Measurements from ENCODE around the gene TRERF1.
"Not testable (repeated sequence)": the region's sequence is repeated elsewhere in the genome, so short reads cannot be mapped to it uniquely, and the experiment has no call there.

Gene TRERF1

GRCh38 chr6:42335896-42336295, 115.8 kb downstream of the TRERF1 start:
- no peak for DNase-seq (ENCODE audit: low spot score)

DNA sequence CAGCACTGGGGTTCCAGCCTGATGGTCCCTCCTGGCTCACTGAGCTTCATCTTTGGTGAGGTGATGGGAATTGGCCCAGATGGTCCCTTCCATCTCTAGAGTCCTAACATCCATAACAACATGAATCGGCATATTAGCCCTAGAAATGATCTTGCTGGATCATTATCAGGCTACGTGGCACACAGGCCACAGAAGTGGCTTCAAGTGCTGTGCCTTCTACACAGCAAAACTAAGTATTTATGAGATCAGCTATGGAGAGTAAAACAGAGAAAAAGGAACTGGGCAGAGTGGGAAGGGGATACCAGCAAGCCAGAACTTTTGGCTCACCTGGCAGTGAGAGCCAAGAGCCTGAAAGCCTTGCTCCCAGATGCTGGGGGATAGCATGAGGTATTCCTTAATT, 116.9 kb downstream of the TRERF1 start:
- no peak for DNase-seq (ENCODE audit: low spot score)

DNA sequence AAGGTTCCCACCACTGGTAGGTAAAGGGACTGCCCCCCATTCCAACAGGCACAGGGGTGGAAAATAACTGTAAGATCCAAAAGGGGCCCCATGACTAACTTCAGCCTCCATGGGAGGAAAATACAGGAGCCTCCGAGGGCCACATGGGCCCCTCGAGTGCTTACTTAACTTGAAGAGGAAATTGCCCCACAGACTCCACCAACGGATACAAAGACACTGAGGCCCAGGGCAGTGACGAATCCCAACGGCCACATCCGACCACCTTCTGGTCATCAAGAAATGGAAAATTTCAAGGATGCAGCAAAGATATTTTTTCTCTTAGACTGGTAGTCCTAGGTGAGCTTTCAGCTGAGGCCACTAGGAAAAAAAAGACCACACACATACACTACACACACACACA, 118.1 kb downstream of the TRERF1 start:
- no peak for DNase-seq (ENCODE audit: low spot score)

GRCh38 chr6:42332916-42333315, 118.8 kb downstream of the TRERF1 start:
- no peak for DNase-seq (ENCODE audit: low spot score)

GRCh38 chr6:42331019-42331418, 120.7 kb downstream of the TRERF1 start:
- DNase-seq (ENCODE audit: low spot score) = no peak

DNA sequence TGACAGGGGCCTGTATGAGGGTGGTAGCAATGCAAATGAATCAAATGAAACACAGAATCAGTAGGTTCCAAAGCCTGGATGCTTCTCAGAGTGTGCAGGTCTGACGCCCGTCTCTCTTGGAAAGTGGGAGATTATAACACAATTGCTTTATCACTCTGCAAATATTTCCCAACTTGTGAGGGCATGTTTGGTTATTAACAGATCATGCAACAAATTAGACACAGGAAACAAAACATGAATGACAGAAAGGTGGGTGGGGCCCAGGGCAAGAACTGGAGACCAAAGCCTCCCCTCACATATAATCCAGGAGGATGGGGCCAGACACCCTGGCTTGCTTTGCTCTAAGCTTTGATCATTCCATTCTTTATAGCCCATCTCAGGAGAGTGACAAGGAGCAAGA, 125.5 kb downstream of the TRERF1 start:
- DNase-seq (ENCODE audit: low spot score) = no peak

- DNase-seq (ENCODE audit: low spot score) = not testable (repeated sequence)
Observed at GRCh38 chr6:42324656-42325324, 126.9 kb downstream of the TRERF1 start.

DNA sequence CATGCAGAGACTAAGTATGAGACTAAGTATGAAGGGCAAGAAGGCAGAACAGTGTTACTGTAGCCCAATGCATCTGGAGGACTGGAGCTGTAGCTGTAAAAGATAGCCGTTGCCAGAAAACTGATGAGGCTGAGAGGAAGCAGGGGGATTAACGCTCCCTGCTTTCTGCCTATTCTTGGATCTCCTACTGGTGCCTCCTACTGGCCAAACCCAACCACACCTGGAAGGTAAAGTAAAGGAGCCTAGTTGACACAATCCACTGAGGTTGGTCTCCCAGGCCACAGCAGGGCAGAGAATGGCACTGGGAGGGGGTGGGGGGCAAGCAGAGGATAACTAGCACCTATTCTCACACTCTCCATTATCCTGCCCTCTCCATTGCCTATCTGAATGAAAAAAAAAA, 129.1 kb downstream of the TRERF1 start:
- DNase-seq (ENCODE audit: low spot score) = no peak

DNA sequence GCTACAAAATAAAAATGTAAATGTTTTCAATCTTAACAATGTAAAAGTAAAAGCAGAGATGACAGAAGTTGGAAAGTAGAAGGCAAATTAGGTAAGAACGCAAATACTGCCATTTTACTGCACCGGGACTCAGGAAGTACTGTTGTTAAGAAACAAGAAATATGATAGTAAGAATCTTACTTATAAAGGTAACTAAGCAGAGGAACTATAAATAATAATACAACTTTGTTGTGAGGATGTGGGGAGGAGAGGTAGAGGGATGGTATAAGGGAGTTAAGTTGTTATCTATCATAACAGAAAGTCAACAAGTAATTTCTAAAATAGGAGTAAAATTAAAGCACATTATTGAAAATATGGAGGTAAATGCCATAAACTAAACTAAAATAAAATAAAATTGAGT, 129.8 kb downstream of the TRERF1 start:
- DNase-seq (ENCODE audit: low spot score) = no peak

DNA sequence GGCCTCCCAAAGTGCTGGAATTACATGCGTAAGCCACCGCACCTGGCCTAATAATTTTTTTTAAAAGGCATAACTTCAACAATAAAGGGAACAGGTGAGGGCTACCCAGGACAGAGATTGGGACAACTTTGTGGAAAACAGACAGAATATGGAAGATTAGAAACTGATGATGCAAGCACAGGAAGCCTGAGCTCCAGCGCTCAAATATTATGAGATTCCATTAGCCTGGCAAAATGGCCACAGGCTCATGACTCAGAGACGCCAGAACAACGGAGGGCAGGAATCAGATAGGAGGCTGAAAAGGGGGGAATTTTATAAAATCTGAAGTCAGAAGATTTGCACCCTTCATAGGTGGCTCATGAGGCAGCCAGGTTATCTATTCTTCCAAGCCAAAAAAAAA, 131.0 kb downstream of the TRERF1 start:
- DNase-seq (ENCODE audit: low spot score) = no peak

DNA sequence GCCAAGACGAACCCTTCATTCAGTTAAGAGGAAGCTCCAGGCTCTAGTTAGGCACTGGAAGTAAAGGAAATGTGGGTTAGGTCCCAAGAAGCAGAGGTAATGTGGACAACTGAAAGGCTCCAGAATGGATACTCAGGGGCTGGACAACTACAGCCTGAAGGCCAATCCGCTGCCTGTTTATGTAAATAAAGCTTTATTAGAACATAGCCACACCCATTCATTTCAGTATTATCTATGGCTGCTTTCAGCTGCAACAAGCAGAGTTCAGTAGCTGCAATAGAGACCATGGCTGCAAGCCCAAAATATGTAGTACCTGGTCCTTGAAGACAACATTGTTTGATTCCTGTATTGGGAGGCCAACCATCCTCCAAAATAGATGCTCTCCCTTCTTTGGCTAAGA, 133.2 kb downstream of the TRERF1 start:
- no peak for DNase-seq (ENCODE audit: low spot score)

GRCh38 chr6:42316981-42317380, 134.7 kb downstream of the TRERF1 start:
- DNase-seq (ENCODE audit: low spot score) = no peak

DNA sequence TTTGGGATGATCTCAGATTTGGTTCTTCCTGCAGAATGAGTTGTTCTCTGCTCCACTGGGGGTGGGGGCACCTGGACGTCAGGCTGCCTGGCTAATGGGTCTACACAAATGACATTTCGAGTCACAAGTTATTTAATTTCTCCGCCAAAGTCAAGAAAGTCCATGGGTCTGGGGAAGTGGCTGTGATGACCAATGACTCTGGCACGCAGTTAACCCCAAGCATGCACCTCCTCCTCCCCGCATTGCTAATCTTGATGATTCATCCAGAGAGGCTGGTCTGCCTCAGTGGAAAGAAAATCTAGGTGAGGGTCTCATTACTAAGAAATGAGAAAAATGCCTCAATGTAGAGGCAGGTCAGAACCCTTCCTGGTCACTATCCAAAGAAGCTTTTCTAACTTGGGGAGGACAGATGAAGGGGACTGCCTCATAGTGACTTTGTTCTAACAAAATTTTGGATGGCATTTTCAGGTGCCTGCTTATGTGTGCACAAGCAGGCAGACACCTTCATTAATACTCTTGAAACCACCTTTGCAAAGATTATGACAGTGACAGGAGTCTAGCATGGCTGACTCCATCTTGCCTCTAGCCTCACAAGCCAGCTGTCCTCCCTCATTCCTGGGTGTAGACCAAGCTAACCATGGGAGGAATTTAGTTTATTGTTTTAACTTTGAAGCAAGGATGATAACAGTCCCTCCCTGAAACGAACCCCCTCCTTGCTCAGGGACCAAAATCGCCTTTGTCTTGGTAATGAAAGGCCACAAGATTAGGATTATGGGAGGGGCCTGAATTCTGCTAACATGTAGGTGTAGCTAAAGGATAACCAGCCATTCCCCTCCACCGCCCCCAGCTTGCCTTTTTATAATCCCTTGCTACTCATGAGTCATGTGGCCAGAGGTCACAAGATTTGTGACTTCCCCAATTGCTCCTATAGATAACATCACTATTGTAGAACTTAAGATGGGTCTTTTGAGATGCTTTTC, 135.4 kb downstream of the TRERF1 start:
- DNase-seq (ENCODE audit: low spot score) = no peak

DNA sequence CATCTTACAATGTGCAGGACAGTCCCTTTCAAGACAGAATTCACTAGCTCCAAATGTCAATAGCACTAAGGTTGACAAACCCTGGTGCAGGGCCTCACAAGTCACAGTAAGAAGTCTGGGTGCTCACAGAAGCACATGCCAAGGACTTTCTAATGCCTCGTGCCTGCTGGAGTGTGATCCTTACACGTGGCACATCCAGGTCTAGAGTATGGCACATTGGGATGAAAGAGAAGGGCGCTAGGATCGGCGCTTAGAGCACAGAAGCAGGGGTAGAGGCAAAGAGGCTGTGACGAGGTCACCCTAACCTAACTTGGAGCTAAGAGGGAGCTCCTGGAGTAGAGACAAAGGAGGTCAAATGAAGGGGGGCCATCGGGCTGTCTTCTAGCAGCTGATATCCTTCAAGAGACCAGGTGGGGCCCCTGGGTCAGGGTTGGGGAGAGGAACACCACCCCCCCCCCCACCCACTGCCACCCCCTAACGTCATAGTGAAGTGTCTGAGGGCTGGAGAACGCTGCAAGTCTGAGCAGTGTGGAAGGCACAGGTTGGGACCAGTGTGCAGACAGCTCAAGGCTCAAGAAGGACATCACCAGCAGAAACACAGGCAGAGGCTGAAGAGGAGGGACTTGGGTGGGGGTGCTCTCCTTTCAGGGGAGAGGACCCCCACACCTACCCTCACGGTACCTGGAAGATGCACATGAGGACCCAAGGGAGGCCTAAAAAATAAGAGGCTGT, 136.3 kb downstream of the TRERF1 start:
- no peak for DNase-seq (ENCODE audit: low spot score)

GRCh38 chr6:42314571-42315258, 137.0 kb downstream of the TRERF1 start:
- DNase-seq (ENCODE audit: low spot score) = no peak

DNA sequence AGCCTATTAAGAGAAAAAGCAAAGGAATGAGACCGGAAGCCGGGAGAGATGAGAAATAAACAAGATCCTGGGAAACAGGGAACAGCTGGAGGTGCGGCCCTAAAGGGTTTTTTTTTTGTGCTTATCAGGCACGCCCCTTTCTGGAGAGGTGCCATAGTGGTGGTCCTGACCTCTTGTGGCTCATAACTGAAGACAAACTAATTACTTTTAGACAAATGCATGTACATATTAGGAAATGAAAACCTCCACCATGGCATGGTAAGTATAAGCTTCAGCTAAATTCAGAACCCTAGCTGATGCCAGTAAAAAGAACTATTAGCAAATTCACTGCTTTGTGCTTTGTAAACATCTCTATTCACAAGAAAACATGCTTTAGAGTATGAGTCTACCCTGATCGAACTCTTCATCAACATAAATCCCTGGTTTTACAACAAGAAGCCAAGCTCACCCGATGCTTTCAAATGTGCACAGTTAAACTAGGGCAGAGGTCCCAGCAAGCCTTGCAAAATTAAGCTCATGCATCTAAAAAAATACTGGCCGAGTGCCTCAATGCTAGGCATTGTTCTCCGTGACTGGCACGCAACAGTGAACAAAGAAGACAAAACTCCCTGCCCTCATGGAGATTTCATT, 137.7 kb downstream of the TRERF1 start:
- DNase-seq (ENCODE audit: low spot score) = no peak

DNA sequence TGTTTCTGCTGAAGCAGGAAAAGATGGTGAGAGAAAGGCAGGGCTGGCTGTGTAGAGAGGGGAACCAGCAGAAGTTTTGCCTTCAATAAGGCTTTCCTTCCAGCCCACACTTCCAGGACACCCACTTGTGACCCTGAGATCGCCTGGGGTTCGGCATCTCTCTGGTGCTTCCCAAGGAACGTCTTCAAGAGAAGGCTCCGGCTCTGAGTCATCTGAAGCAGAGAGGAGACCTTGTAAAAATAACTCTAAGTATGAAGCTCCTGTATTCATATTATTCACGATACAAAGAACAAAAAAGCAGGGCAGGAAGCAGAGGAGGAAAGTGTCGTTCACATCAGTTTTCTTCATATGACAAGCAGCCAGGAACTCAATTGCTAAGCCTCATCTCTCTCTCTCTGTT, 138.7 kb downstream of the TRERF1 start:
- DNase-seq (ENCODE audit: low spot score) = no peak

DNA sequence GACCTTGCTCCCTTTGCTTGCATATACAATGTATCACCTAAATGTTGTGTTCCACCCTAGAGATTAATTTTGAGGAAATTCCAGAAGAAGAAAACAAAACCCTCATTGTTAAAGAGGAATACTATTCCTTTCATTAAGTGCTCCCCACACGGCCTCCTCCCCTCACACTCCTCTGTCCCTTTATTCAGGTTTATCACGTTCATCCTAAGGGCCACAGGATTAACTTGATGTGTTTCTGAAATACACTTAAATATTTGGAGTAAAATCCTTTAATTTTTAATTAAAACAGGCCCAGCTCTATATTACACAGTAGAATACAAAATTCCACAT, 144.6 kb downstream of the TRERF1 start:
- no peak for DNase-seq (ENCODE audit: low spot score)

DNA sequence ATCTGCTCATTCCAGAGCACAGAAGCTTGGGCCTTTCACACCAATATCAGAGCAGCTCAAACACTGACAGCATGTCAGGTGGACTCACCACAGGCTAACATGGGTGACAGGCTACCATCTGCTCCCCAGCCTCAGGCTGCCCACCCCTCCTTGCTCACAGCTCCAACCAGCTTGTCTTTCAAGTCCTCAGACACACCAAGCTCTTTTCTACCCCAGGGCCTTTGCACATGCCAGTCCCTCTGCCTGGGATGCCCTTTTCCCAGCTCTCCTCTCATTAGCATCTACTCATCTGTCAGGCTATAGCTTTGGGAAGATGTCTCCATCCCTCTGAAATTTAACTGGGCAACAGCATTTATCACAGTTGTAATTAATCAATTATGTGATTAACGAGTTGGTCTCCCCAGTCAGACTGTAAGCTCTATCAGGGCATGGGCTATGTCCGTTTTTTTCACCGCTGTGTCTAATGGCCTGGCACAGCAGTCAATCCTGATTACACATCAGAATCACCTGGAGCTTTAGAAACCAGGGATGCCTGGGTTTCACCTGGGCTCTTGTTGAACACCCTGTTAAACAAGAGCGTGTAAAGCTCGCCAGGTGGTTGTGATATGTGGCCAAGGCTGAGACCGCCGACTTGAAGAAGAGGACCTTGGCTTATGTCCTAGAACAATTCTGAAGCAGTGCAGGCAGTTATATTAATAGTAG, 145.1 kb downstream of the TRERF1 start:
- DNase-seq (ENCODE audit: low spot score) = no peak

- no peak for DNase-seq (ENCODE audit: low spot score)
Observed at GRCh38 chr6:42304053-42304712, 147.5 kb downstream of the TRERF1 start.

GRCh38 chr6:42302411-42302810, 149.3 kb downstream of the TRERF1 start:
- DNase-seq (ENCODE audit: low spot score) = no peak
